ENCODE measurements around the gene MTIF2. TPM values are rescaled to one million over a fixed set of nuclear protein-coding genes. Genes with fewer than 3 reads are reported as not detected.
A peak's percentile ranks its signal among the peaks of the same experiment; 100 is the strongest.

Gene MTIF2
- polyA plus RNA-seq, 3 donors: 8.1 to 12.5 (median 11.7) TPM

GRCh38 chr2:55235724-55236538 is 33.1 kb downstream of the MTIF2 start:
- Histone ChIP-seq H3K9me3 (replicated peaks in 1 of 2; ENCODE audit: control insufficient read depth in 1 of 2, insufficient read depth in 1 of 2, low read length in 2 of 2) (no peaks in the 10 kb centered on the region), H2AFZ (ENCODE audit: insufficient read depth, low read depth, low read length, poor library complexity, severe bottlenecking) (no peak overlapping the region), H3K36me3 (replicated peaks in 1 of 2; ENCODE audit: control insufficient read depth in 1 of 2, insufficient read depth in 2 of 2, low read length in 2 of 2) (peaks cover 46 to 62% of the 10 kb centered on the region in 2 donors), H3K27me3 (ENCODE audit: control insufficient read depth in 2 of 2, insufficient read depth in 2 of 2, low read length in 2 of 2) (no peaks in the 10 kb centered on the region), H3K27ac (ENCODE audit: low read depth in 1 of 2, low read length in 2 of 2) (no peak overlapping the region), H3K9ac (ENCODE audit: insufficient read depth, low read length, poor library complexity, severe bottlenecking) (no peak overlapping the region), H3K4me2 (replicated peaks; ENCODE audit: extremely low read depth, low read length, poor library complexity, severe bottlenecking) (no peak overlapping the region), H3K4me1 (ENCODE audit: control insufficient read depth in 1 of 2, insufficient read depth in 2 of 2, low read length in 2 of 2) (peaks cover 17 to 28% of the 10 kb centered on the region in 2 donors), H3K4me3 (replicated peaks in 1 of 3; ENCODE audit: low read depth in 2 of 3, low read length in 3 of 3) (no peak overlapping the region), H4K20me1 (ENCODE audit: insufficient read depth, low read length) (peaks cover 28% of the 10 kb centered on the region), H3K79me2 (ENCODE audit: insufficient read depth, low read length) (peaks cover 35% of the 10 kb centered on the region)
- no peaks in the 10 kb centered on the region for H3K9me3 Mint-ChIP-seq
- no peak for TF ChIP-seq CTCF (IDR thresholded peaks at IDR 0.05)
- H3K27ac Mint-ChIP-seq: peak overlapping the region in 1 of 7 donors; percentile 46
- no peaks in the 10 kb centered on the region for H3K27me3 Mint-ChIP-seq (ENCODE audit: low read depth in 3 of 3)
- no peak overlapping the region for H3K4me3 Mint-ChIP-seq
- 100% methylated on average over 2 of the region's 3 CpGs for WGBS (ENCODE audit: insufficient coverage)
- DNase-seq: no peak
- peaks cover 24% of the 10 kb centered on the region for H3K4me1 Mint-ChIP-seq
- H3K36me3 Mint-ChIP-seq: peaks cover 43 to 70% of the 10 kb centered on the region in 2 donors
- intact Hi-C loops (cut with micrococcal nuclease): loop anchor here in 1 of 2 donors (10.0 kb wide), 1 partner anchor 379 kb away; the partner anchor contains the start of gene PPP4R3B

GRCh38 chr2:55233658-55233940 is 35.4 kb downstream of the MTIF2 start:
- no peaks in the 10 kb centered on the region for H3K27me3 Mint-ChIP-seq (ENCODE audit: low read depth in 3 of 3)
- Histone ChIP-seq H3K9ac (ENCODE audit: insufficient read depth, low read length, poor library complexity, severe bottlenecking) (peak overlapping the region; percentile 88), H4K20me1 (ENCODE audit: insufficient read depth, low read length) (peaks cover 28% of the 10 kb centered on the region), H3K36me3 (replicated peaks in 1 of 2; ENCODE audit: control insufficient read depth in 1 of 2, insufficient read depth in 2 of 2, low read length in 2 of 2) (peaks cover 35 to 49% of the 10 kb centered on the region in 2 donors), H3K9me3 (replicated peaks in 1 of 2; ENCODE audit: control insufficient read depth in 1 of 2, insufficient read depth in 1 of 2, low read length in 2 of 2) (no peaks in the 10 kb centered on the region), H3K4me1 (ENCODE audit: control insufficient read depth in 1 of 2, insufficient read depth in 2 of 2, low read length in 2 of 2) (peaks cover 17 to 29% of the 10 kb centered on the region in 2 donors), H3K4me2 (replicated peaks; ENCODE audit: extremely low read depth, low read length, poor library complexity, severe bottlenecking) (peak overlapping the region; percentile 95), H3K79me2 (ENCODE audit: insufficient read depth, low read length) (peaks cover 49% of the 10 kb centered on the region), H2AFZ (ENCODE audit: insufficient read depth, low read depth, low read length, poor library complexity, severe bottlenecking) (no peak overlapping the region), H3K27ac (ENCODE audit: low read depth in 1 of 2, low read length in 2 of 2) (peak overlapping the region in 1 of 2 donors; percentile 93), H3K27me3 (ENCODE audit: control insufficient read depth in 2 of 2, insufficient read depth in 2 of 2, low read length in 2 of 2) (no peaks in the 10 kb centered on the region), H3K4me3 (replicated peaks in 1 of 3; ENCODE audit: low read depth in 2 of 3, low read length in 3 of 3) (peak overlapping the region in 2 of 3 experiments; percentile 84 to 86)
- H3K36me3 Mint-ChIP-seq: peaks cover 31 to 53% of the 10 kb centered on the region in 2 donors
- no peak for TF ChIP-seq CTCF (IDR thresholded peaks at IDR 0.05)
- H3K9me3 Mint-ChIP-seq: no peaks in the 10 kb centered on the region
- peak overlapping the region in 6 of 7 donors; percentile 18 to 99 (median 94) for H3K27ac Mint-ChIP-seq
- intact Hi-C loops (cut with micrococcal nuclease): loop anchor here in 1 of 2 donors (5.0 to 10.0 kb wide), 2 partner anchors 381 to 511 kb away; partner anchors contain the start of genes EML6 and PPP4R3B
- H3K4me1 Mint-ChIP-seq: peaks cover 24% of the 10 kb centered on the region
- peak overlapping the region; percentile 100 for H3K4me3 Mint-ChIP-seq
- WGBS (ENCODE audit: insufficient coverage): 95% methylated on average over 4 of the region's 7 CpGs
- no peak for DNase-seq
